ENCODE data around the gene LRP1B.
A peak's percentile ranks its signal among the peaks of the same experiment; 100 is the strongest.
"Not testable (repeated sequence)": the region's sequence is repeated elsewhere in the genome, so short reads cannot be mapped to it uniquely, and the experiment has no call there.

The LRP1B gene

GRCh38 chr2:140975237-140975636 is 1155.6 kb downstream of the LRP1B start:
- DNase-seq = peak; percentile 27

GRCh38 chr2:140972724-140973123 is 1158.1 kb downstream of the LRP1B start:
- DNase-seq = no peak

DNA sequence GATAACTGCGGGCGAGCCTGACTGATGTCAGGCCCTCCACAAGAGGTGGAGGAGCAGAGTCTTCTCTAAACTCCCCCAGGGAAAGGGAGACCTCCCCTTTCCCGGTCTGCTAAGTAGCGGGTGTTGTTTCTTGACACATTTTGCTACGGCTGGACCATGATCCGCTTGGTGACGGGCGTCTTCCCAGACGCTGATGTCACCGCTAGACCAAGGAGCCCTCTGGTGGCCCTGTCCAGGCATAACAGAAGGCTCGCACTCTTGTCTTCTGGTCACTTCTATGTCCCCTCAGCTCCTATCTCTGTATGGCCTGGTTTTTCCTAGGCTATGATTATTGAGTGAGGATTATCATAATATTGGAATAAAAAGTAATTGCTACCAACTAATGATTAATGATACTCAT is 1166.5 kb downstream of the LRP1B start:
- DNase-seq = not testable (repeated sequence)

DNA sequence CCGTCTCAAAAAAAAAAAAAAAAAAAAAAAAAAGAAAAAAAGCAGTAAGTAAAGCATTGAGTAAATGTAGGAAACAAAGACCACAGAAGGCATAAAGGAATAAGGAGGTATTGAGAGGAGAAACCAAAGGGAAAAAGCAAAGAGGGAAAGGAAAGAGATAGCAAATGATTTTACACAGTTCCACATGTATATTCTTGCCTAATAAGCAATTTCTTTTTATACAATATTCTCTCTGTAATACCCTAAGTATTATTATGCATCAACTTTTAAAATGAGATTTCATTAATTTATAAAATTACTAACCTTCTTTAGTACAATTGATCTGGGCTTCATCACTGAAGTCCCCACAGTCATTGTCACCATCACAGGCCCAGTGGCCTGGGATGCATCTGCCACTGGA is 1180.9 kb downstream of the LRP1B start:
- no peak for DNase-seq

GRCh38 chr2:140947236-140947635 is 1183.6 kb downstream of the LRP1B start:
- DNase-seq = no peak

GRCh38 chr2:140943867-140944266 is 1186.9 kb downstream of the LRP1B start:
- no peak for DNase-seq

DNA sequence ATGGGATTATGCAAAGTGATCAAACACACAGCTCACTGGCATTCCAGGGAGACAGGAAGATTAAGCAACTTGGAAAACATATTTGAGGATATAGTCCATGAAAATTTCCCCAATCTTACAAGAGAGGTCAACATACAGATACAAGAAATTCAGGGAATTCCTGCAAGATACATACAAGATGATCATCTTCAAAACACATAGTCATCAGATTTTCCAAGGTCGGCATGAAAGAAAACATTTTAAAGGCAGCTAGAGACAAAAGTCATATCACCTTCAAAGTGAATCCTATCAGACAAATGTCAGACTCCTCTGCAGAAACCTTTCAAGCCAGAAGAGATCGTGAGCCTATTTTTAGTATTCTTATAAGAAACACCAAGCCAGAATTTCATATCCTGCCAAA is 1188.5 kb downstream of the LRP1B start:
- no peak for DNase-seq

- no peak for DNase-seq
Observed at GRCh38 chr2:140929849-140930248, 1201.0 kb downstream of the LRP1B start.

DNA sequence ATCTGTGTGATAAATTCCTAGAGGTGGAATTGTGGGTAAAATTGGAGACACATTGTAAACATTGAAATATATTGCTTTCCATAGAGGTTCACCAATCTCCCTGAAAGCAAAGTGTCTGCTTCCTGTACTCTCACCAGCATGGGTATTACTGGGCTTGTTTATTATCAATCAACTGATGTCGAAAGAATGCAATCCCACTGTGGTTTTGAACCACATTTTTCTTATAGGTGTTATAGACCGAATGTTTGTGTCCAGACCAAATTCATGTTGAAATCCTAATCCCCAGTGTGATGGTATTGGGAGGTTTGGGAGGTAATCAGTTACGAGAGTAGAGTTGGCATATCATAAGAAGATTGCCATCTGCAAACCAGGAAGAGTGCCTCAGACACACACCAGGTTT is 1212.4 kb downstream of the LRP1B start:
- no peak for DNase-seq

DNA sequence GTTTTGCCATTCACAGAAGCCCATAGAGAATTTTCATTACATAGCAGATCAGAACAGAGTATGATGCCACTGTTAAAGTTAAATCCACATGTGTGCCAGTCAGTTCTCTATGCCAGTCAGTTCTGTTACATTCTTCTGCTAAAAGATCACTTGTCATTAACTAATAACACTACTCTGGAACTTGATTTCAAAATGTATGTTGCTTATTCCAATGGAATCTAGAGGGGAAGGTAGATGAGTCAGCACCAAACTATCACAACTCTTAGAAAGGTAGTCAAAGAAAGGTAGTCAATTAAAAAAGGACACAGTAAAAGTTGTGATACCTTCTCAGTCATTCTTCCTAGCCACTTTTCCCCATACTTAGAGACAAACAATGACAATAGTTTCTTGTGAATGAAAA is 1214.4 kb downstream of the LRP1B start:
- DNase-seq = no peak

DNA sequence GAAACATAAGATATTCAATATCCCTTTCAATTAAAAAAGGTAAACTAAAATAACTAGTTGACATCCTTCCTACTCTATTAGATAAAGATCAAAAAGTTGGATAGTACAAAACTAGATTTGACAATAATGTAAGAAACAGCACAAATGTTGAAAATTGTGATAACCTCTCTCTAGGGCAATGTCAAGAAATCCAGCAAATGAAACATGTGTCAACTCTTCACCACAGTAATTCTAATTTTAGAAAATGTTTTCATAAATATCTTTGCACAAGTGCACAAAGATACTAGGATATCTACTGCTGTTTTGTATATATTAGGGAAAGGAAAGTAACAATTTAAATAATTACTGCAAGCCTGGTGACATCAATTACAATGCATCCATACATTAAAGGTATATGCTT is 1220.1 kb downstream of the LRP1B start:
- no peak for DNase-seq

GRCh38 chr2:140905083-140905781 is 1225.6 kb downstream of the LRP1B start:
- DNase-seq = no peak

DNA sequence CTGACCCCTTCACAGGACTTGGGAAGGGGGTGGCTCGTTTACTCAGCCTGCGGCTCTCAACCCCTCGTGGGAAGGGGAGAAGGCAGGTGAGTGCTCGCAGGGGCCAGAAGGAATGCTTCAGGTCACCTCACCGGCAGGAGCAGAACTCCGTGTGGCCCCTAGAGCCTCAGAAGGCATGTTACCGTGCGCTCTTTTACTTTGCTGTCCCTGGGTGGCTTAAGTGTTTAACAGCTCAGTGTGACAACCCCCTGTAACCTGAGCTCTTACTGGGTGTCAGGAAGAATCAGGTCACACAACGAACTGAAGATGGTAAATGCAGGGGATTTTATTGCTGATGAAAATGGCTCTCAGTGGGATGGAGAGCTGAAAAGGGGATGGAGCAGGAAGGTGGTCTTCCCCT is 1235.4 kb downstream of the LRP1B start:
- DNase-seq = no peak

DNA sequence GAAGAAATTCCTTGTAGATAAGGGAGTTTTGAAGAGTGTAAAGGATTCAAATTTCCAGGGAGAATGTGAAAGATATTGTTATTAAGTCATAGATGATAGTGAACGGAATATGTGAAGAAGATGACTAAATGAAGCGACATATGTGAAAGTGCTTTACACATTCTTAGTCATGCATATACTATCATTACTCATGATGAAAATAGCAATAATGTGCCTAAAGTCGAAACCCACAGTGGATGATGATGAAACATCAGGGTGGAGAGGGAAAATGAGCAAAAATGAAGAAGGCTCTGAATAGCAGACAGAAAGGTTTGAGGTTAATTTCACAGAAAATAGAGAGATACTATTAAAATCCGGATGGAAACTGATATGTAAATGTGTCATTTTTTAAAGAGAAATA is 1237.1 kb downstream of the LRP1B start:
- peak; percentile 71 for DNase-seq

DNA sequence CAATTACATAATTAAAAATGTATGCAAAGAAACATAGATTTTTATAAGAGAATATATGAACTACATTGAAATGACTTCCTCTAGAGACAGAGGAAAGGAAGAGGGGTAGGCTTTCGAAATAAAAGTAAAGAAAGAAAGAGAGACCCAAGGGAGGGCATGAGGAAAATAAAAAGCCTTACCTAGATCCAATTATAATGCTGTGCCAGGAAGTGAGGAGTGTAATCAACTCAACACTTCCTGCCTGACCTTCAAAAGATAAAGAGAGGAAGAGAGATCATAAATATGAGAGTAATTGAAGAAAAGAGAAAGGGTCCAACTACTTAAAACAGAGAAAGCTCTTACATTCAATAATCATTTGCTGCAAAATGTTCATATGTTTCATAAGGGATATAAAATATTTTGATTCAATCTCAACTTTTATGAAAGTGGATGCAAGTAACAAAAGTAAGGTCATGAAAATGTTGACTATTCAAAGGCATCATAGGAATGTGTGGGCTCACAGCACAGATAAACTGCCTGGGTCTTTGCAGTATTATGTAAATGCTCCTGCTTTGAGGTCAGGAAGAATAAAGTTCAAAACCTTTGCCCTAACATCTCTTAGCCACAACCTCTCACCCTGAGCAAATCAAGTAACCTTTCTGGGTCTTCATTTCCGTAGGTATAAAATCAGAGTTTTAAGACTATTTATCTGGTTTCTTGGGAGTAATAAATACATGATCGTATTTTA is 1237.7 kb downstream of the LRP1B start:
- peak; percentile 16 for DNase-seq

DNA sequence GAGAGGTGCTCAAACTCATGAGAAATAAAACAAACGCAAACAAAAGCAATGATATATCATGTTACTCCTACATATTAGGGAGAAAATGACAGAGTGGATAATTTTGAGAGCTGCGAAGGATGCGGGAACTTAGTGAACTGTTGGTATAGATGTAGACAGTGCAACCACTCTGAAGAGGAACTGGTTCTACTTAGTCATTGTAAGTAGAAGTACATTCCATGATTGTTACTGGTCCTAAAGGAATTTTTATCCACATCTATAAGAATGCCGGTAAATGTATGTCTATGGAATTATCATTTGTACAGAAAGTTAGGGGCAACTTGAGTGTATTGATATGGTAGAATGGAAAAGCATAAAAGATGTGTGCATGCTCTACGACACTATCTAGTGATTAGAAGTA is 1238.4 kb downstream of the LRP1B start:
- peak; percentile 10 for DNase-seq

GRCh38 chr2:140891614-140892212 is 1239.1 kb downstream of the LRP1B start:
- DNase-seq = no peak

GRCh38 chr2:140882671-140883620 is 1247.9 kb downstream of the LRP1B start:
- no peak for DNase-seq

DNA sequence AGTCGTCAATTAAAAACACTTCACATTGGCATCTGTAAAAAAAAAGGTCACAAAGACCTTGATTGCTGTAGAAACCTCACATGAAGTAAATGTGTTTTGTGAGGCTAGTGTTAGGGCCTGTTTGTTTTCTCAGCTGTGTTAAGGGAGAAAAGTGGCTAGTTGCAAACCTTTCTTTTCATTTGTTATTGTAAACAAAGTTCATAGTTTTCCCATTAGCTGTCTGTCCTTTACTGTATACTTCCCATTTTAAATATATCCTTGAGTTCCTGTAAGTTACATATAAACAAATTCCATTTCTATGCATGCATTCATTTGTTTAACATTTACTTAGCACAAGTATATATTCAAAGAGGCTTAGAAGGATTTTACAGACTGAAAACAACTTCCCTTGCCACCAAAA is 1250.2 kb downstream of the LRP1B start:
- DNase-seq = peak; percentile 6

- no peak for DNase-seq
Observed at GRCh38 chr2:140876015-140876414, 1254.8 kb downstream of the LRP1B start.

DNA sequence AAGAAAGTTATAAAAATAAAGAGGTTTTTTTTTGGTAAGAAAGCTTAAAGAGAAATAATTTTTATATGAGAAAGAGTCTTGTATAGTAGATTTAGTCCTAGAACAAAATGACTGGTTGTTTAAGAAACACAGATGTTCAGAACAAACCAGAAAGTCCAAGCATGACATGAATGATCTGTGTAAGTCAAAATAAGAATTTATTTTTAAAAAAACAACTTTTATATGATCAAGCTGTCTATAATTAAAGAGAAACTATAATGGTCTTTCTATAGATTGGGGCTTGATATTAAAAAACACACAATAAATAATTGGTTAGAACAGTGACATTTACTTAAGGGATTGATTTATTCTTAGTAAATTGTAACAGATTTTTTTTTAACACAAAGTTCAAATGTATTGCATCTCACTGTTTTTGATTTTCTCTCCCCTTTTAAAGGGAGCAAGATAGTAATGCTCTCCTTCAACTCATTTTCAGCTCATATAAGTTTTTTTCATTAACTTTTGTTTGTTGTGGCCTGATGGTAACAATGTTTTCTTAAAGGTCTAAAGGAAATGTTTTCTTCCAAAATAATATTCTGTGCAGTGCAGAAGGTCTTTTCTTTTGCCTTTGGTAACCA is 1256.8 kb downstream of the LRP1B start:
- DNase-seq = no peak

- no peak for DNase-seq
Observed at GRCh38 chr2:140869925-140870324, 1260.9 kb downstream of the LRP1B start.

- DNase-seq = no peak
Observed at GRCh38 chr2:140869107-140869506, 1261.7 kb downstream of the LRP1B start.
